HG02678 (cell line): ENCODE measurements around the gene BEAN1.

Experiments
- ATAC-seq: cut with Tn5 transposase; IDR thresholded peaks from one replicate; pipeline ENCODE4 v1.9.1; 2021; ENCODE audit warnings: mild to moderate bottlenecking, moderate library complexity; ENCODE audit not compliant: unreplicated experiment

Gene BEAN1, protein sequence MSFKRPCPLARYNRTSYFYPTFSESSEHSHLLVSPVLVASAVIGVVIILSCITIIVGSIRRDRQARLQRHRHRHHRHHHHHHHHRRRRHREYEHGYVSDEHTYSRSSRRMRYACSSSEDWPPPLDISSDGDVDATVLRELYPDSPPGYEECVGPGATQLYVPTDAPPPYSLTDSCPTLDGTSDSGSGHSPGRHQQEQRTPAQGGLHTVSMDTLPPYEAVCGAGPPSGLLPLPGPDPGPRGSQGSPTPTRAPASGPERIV

DNA sequence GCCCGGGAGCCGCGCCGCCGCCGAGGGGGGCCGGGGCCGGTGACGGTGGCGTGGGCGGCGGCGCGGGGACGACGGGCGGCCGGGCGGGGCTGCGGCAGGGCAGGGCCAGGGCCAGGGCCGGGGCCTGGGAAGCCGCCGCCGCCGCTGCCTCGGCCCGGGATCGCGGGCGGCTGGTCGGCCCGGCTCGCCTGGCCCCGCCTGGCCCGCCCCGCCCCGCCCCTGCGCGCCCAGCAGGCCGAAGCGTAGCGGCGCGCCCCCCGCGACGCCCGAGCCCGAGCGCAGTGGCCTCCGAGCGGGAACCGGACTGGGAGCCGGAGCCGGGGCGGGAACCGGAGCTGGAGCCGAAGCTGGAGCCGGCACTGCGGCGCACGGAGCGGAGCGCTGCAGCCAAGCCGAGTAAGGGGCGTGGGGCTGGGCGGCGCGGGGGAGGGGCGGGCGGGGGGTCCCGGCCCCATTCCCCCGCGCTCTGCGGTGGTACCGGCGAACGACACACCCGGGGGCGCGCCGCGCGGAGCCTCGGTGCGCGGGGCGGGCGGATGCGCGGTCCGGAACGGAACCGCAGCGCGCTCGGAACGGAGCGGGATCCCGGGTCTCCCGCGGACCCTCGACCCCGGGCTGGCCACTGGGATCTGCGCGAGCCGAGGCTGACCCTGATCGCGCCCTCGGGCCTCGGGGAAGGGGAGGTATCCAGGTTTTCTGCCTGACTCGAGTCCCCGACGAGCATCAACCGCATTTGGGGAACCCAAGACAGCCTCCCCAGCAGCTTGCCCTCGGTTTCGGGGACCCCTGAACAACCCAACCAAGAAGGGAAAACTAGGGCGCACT lies at the start of gene BEAN1:
Gene BEAN1, plus strand, starts transcription at position 260 of the 825 bp plus-strand sequence. CDS start 10,382 bp downstream, outside the sequence.
- no peak for ATAC-seq

DNA sequence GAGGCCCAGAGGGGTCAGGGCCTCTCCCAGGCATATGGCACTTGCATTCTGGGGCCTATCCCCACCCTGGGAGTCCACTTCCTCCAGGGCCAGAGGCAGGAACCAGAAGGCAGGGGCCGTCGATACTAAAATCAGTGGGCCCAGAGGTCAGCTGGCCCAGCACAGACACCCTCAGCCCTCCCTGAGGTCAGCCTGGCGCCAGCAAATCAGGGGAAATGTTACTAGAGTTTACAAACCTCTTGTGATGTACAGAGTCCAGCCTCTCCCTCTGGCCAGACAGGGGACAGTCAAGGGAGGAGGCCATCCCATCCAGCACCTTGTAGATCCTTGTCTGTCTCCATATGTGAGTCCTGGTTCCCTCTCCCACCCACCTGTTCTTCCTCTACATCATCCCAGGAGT lies 49.8 kb upstream of the BEAN1 start:
- ATAC-seq = no peak

DNA sequence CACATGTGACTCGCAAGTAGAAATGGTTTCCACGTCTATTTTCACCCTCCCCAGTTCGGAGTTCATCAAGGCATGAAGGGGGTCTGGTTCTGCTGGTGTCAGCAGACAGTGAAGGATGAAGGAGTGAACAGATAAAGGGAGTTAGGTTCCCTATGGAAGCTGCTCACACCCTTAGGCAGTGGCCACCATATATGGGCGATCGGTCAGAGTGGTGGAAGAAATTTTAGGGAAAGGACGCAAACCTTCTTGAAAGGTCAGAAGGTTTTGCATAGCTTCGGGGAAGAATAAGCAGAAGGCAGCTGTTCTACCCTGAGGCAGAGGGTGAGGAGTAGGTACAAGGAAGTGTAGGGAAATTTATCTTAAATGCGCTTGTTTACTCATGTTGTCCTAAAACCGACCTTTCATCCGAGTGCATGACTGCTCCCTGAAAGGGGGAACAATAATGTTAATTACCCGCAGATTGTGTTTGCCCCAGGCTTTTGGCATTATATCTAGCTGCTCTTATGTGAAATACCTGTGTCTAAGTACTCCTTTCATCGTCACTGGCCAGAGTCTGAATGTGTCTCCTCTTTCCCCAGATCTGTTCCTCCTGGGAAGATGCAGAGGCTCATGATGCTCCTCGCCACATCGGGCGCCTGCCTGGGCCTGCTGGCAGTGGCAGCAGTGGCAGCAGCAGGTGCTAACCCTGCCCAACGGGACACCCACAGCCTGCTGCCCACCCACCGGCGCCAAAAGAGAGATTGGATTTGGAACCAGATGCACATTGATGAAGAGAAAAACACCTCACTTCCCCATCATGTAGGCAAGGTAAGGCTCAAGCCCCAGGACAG lies 48.1 kb upstream of the BEAN1 start:
- no peak for ATAC-seq

DNA sequence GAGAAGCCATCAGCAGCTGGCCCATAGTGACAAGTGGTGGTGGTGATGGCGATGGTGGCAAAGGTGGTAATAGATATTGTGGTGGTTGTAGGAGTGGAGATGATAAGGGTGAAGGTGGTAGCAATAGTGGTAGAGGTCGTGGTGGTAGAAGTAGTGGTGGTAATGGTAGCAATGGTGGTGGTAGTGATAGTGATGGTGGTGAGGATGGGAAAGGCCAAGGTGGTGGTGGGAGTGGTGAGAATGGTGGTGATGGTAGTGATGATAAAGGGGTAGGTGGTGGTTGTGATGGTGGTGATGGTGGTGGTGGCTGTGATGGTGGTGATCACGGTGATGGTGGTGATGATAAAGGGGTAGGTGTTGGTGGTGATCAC lies 47.5 kb upstream of the BEAN1 start:
- no peak for ATAC-seq

DNA sequence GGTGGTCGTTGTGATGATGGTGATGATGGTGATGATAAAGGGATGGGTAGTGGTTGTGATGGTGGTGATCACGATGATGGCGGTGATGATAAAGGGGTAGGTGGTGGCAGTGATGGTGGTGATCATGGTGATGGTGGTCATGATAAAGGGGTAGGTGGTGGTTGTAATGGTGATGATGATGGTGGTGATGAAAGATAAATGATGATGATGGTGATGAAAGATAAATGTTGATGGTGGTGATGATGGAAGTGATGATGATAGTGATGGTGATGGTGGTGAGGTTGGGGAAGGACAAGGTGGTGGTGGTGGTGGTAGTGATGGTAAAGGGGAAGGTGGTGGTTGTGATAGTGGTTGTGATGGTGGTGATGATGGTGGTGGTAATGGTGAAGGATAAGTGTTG lies 46.7 kb upstream of the BEAN1 start:
- ATAC-seq = no peak

DNA sequence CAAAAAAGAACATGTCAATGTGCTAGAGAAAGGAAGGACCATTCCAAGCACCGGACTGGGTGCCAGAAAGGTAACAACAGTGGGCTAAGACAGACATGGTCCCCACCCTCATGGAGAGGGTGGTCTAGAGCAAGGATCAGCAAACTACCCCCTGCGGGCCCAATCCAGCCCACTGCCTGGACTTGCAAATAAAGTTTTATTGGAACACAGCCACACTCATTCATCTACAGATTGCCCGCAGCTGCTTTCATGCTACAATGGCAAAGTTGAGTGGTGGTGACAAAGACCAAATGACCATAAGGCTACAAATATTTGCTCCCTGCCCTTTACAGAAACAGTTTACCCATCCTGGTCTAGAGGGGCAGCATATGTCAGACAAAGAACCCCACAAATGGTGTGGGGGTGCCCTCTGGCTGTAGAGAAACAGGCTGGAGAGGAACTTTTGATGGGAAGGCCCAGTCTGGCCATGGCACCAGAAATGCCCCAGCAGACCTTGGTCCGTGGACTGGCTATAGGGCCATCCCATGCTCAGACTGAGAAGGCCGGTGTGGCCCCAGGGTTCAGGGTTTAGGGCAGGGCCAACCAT lies 45.4 kb upstream of the BEAN1 start:
- ATAC-seq = no peak

DNA sequence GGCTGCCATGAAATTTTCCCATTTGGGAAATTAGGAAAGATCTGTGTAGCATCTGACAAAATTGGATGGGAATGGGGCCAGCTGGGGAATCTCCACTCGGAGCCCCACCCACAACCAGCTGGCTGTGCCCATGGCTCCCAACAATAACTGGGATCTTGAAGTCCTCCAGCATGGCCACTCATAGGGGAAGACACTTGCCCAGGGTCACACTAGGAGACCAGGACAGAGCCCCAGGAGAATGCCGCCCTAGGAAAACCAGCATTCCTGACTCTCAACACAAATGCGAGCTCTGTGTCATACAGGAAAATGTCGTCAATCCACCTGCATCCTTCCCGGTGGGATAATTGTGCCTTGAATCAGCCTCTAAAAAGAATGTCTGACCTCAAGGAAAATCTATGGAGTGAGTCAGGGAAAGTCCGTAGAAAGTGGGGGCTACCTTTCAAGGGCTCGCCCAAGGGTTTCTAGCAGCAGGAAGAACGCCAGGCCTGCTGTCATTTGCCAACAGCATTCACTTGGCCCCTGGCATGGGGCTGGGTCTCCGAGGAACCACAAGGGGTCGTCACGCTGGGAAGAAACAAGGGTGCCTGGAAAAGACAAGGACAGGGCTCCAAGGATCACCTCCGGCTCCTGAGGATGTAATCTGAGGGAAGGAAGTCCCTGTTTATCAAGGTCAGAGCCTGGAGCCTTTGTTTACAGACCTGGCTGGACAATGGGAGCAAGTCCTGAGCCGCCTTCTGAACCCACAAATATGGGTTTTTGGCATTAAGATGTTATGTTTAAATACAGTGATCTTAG lies 44.7 kb upstream of the BEAN1 start:
- no peak for ATAC-seq

DNA sequence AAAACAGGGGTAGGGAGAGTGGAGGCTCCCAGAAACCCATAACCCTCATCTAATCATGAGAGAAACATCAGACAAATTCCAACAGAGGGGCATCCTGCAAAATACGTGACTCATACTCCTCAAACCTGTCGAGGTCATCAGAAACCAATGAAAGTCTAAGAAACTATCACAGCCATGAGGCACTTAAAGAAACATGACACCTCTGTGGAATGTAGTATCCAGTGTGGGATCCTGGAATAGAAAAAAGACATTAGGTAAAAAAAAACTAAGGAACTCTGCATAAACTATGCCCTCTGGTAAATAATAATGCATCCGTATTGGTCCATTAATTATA lies 44.2 kb upstream of the BEAN1 start:
- no peak for ATAC-seq

DNA sequence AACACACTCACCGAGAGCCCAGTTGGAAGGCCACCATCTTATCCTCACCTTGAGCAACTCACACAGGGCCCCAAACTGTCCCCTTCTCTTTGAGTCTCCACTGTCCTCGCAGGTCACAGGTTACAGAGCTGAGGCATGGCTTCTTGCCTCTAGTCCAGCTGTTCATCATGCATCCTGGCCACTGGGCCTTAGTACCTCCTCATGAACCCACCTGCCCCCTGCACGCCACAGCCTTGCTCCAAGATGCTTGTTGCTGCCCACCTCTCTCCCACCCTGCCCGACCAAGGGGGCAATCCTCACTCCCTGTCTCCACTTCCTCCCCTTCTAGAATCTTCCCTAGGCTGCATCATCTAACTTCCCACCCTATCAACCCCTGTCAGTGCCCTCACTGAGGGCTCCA lies 43.5 kb upstream of the BEAN1 start:
- ATAC-seq = no peak

DNA sequence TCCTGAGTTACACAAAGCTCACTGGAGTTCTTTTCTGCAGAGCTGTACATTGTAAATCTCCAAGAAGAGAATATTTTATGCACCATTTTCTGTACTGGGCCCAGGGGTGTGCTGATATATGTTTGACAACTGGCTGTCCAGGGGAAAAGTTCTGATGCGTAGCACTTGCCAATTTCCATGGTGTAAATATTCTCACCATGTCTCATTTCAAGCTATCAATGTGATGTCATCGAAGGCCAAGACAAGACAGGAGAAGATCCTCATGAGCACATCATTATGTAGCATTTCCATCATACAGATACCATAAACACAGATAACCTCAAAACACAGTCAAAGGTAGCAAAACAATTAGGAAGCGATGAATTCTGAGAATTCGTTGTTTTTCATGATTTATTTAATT lies 41.7 kb upstream of the BEAN1 start:
- ATAC-seq = no peak

DNA sequence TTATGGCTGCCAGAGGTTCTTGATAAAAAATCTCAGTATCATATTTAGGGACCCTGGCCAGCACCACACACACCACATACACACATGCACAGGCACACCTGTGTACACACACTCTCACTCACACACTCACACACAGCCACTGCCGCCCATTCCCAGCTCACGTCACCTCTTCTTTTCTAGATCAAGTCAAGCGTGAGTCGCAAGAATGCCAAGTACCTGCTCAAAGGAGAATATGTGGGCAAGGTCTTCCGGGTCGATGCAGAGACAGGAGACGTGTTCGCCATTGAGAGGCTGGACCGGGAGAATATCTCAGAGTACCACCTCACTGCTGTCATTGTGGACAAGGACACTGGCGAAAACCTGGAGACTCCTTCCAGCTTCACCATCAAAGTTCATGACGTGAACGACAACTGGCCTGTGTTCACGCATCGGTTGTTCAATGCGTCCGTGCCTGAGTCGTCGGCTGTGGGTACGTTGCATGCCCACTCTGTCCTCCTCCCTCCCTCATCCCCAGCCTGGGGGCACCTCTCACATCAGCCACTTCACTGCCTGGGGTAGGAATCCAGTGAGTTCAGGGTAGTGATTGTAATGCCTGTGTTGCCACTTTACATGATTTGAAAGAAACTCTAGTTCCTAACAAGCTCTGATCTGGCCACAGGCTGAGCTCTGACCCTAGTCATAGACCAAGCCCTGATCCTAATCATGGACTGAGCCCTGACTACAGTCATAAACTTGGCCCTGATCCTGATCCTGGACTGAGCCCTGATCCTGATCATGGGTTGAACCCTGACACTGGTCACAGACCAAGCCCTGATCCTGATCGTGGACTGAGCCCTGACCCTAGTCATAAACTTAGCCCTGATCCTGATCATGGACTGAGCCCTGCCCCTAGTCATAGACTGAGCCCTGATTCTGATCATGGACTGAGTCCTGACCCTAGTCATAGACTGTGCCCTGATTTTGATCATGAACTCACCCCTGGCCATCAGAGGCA lies 40.2 kb upstream of the BEAN1 start:
- ATAC-seq = no peak

DNA sequence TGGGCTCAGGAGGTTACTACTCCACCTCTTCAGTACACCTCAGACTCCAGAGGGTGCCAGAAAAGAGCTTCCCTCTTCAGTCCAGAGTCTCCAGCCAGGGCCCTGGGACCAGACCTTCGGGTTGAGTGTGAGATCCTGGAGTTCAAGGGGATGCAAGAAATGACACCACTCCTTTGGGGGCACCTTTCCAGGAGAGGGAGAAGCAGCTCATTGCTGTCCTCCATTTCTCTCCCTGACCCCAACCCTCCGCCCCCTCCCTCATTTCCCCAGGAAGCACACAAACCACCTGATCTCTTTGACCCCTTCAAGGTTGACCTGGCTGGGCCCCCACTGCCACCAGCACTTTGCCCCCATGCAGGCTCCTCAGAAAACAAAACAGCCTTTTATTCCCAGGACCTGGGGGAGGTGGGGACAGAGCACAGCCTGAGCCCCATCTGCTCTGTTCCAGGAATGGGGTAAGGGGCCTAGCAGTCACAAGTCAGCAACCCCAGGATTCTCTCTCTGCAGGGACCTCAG lies 39.2 kb upstream of the BEAN1 start:
- no peak for ATAC-seq

DNA sequence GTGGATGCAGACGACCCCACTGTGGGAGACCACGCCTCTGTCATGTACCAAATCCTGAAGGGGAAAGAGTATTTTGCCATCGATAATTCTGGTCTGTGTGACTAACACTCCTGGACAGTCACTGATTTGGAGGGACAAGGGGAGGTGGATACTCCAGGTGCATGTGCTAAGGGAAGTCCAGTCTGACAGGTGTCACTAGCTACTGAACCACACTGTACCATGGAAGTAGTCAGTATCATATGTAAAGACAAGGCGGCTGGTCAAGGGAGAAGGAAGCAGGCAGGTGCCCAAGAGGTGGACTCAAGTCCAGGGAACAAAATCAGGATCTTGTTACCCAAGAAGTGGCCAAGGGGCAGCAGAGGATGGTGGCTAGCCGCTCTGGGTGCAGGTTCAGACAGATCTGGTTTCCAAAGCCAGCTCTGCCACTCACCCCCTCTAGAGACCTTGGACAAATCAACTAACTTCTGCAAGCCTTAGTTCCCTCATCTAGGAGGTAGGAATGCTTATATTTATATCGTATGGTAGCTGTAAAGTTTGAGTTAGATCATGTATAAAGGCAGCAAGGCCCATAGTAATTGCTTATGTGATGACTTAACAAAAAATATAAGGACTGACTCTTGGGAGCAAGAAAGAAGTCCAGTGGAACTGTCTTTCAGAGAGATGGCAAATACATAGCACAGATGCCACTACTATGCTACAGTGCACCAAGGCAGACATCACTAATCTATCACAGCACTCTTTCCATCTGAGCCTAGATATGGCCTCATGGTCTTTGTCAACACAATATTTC lies 38.5 kb upstream of the BEAN1 start:
- no peak for ATAC-seq

DNA sequence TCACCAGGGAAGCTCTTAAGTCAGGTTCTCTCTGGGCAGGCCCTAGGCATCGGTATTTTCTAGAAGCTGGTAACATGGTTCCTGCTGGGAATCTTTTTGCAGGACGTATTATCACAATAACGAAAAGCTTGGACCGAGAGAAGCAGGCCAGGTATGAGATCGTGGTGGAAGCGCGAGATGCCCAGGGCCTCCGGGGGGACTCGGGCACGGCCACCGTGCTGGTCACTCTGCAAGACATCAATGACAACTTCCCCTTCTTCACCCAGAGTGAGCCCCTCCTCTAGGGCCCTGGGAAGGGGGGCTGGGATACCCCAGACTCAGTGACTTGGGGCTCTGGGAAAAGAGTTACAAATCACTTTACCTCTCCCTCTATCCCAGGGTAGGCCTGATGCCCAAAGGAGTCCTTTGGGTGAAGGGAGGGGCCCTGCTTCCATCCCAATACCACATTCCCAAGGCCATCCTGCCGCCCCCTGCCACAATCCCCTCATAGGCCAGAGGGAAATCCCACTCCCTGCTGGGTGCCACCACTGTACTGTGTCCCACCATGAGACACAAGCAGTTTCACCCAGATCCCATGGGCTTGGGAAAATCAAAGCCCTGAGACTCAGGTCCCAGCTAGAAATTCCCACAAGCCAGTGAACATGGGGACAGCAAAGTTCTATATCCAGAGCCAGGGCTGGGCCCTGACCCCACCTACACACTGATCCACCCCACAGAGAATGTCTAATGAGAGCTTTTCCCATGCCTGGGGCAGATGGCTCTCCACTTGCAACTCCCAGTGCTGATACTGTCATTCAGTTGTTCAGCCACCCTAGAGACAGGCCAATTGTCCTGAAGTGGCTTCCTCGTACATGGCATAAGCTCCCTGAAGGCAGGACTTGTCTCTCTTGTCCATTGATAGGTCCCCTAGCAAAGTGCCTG lies 37.6 kb upstream of the BEAN1 start:
- no peak for ATAC-seq

DNA sequence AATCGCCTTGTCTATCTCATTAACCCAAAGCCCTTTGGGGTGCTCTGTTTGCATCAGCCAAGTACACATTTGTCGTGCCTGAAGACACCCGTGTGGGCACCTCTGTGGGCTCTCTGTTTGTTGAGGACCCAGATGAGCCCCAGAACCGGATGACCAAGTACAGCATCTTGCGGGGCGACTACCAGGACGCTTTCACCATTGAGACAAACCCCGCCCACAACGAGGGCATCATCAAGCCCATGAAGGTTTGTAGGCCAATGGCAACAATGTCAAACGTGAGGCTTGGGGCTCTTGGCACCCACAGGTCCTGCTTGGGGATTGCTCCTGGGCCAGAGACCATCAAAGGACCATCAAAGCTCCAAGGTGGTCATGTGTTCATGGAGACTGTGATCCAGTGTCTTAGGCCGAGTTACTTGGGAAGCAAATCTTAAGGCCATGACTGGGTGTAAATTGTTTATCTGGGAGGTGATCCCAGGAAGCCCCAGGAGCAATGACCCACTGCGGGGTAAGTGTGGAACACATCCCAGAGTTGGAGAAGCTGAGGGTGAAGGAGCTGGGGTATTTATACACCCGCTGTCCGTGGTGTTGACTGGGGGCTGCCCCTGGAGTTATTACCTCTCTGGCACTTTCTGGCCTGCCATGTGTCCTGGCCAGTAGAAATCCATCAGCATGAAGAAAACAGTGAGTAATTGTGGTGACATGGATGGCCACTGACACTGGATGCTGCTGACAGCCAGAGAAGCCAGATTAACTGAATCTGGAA lies 36.6 kb upstream of the BEAN1 start:
- no peak for ATAC-seq
